HEK293 (cell line): ENCODE data around the gene SF3B6.

Source experiments
- CTCF ChIP-seq: fragments of 450-650 bp; formaldehyde crosslinking; IDR thresholded peaks from 2 replicates; pipeline ENCODE4 v1.5.1; 2016; ENCODE audit warnings: missing biosample characterization, missing genetic modification characterization
- ZNF362 ChIP-seq: fragments of 450-650 bp; formaldehyde crosslinking; IDR thresholded peaks from 2 replicates; pipeline ENCODE4 v1.5.1; 2016; ENCODE audit warnings: missing biosample characterization, missing genetic modification characterization
- ZNF416 ChIP-seq: fragments of 450-650 bp; formaldehyde crosslinking; IDR thresholded peaks from 2 replicates; pipeline ENCODE4 v1.5.1; 2016; ENCODE audit warnings: missing biosample characterization, missing genetic modification characterization
- ZNF639 ChIP-seq: fragments of 450-650 bp; formaldehyde crosslinking; IDR thresholded peaks from 2 replicates; pipeline ENCODE4 v1.5.1; 2016; ENCODE audit warnings: missing biosample characterization, missing genetic modification characterization

GRCh38 chr2:24046599-24046929 is 29.6 kb downstream of the SF3B6 start:
- no peak for TF ChIP-seq CTCF (tag by site-specific recombination)
- no peak for TF ChIP-seq ZNF362 (tag by site-specific recombination)
- no peak for TF ChIP-seq ZNF639 (tag by site-specific recombination)
- no peak for TF ChIP-seq ZNF416
